ENCODE data around the gene OR4N2. TPM values are rescaled to one million over a fixed set of nuclear protein-coding genes. Genes with fewer than 3 reads are reported as not detected.

The OR4N2 gene
- total and polyA plus RNA-seq, 12 donors, result not detected

Other genes with a start within 250 kb of the OR4N2 start
- gene OR11H2, start 89.9 kb upstream of the OR4N2 start, total RNA-seq, result not detected
- gene OR11H2, start 89.9 kb upstream of the OR4N2 start, polyA plus RNA-seq, result not detected
- gene OR4Q3, start 60.2 kb upstream of the OR4N2 start, total RNA-seq, result not detected
- gene OR4Q3, start 60.2 kb upstream of the OR4N2 start, polyA plus RNA-seq, result not detected
- gene OR4M1, start 30.3 kb upstream of the OR4N2 start, total RNA-seq, result not detected
- not detected for gene OR4M1, start 30.3 kb upstream of the OR4N2 start, polyA plus RNA-seq
- not detected for gene OR4K2, start 71.4 kb downstream of the OR4N2 start, total RNA-seq
- not detected for gene OR4K2, start 71.4 kb downstream of the OR4N2 start, polyA plus RNA-seq
- not detected for gene OR4K5, start 116.8 kb downstream of the OR4N2 start, total RNA-seq
- not detected for gene OR4K5, start 116.8 kb downstream of the OR4N2 start, polyA plus RNA-seq
- gene OR4K1, start 127.1 kb downstream of the OR4N2 start, total RNA-seq, result not detected
- gene OR4K1, start 127.1 kb downstream of the OR4N2 start, polyA plus RNA-seq, result not detected
- gene OR4K15, start 171.8 kb downstream of the OR4N2 start, total RNA-seq, result not detected
- gene OR4K15, start 171.8 kb downstream of the OR4N2 start, polyA plus RNA-seq, result not detected
- not detected for gene OR4Q2, start 198.4 kb downstream of the OR4N2 start, total RNA-seq
- gene OR4Q2, start 198.4 kb downstream of the OR4N2 start, polyA plus RNA-seq, result not detected
- not detected for gene OR4K14, start 215.5 kb downstream of the OR4N2 start, total RNA-seq
- not detected for gene OR4K14, start 215.5 kb downstream of the OR4N2 start, polyA plus RNA-seq
- not detected for gene OR4K13, start 232.3 kb downstream of the OR4N2 start, total RNA-seq
- gene OR4K13, start 232.3 kb downstream of the OR4N2 start, polyA plus RNA-seq, result not detected

Measured in adrenal gland (tissue), 12 donors.